Ishikawa (cell line): ENCODE results near the gene NDUFV2.

Experiments
- CEBPB ChIP-seq: IDR thresholded peaks from 2 replicates; pipeline ENCODE4 v1.6.1; 2012
- CREB1 ChIP-seq: IDR thresholded peaks from 2 replicates; pipeline ENCODE4 v1.6.1; 2012; ENCODE audit warnings: low read depth
- EGR1 ChIP-seq: IDR thresholded peaks from 2 replicates; pipeline ENCODE4 v1.6.1; 2012
- EP300 ChIP-seq: IDR thresholded peaks from 2 replicates; pipeline ENCODE4 v1.6.1; 2012; ENCODE audit warnings: borderline replicate concordance
- FOXM1 ChIP-seq: IDR thresholded peaks from 2 replicates; pipeline ENCODE4 v1.6.1; 2012; ENCODE audit warnings: low read depth, borderline replicate concordance
- MAX ChIP-seq: IDR thresholded peaks from 2 replicates; pipeline ENCODE4 v1.6.1; 2012
- NFIC ChIP-seq: IDR thresholded peaks from 2 replicates; pipeline ENCODE4 v1.6.1; 2012
- RAD21 ChIP-seq: IDR thresholded peaks from 2 replicates; pipeline ENCODE4 v1.6.1; 2012; ENCODE audit warnings: low read depth
- REST ChIP-seq: IDR thresholded peaks from 2 replicates; pipeline ENCODE4 v1.6.1; 2012; ENCODE audit warnings: low read depth, mild to moderate bottlenecking
- TAF1 ChIP-seq: IDR thresholded peaks from 2 replicates; pipeline ENCODE4 v1.6.1; 2012; ENCODE audit warnings: low read depth, mild to moderate bottlenecking
- TCF12 ChIP-seq: IDR thresholded peaks from 2 replicates; pipeline ENCODE4 v1.6.1; 2012; ENCODE audit warnings: low read depth
- TEAD4 ChIP-seq: IDR thresholded peaks from 2 replicates; pipeline ENCODE4 v1.6.1; 2012
- USF1 ChIP-seq: IDR thresholded peaks from 2 replicates; pipeline ENCODE4 v1.6.1; 2012
- YY1 ChIP-seq: IDR thresholded peaks from 2 replicates; pipeline ENCODE4 v1.6.1; 2012; ENCODE audit warnings: low read depth
- ZBTB7A ChIP-seq: IDR thresholded peaks from 2 replicates; pipeline ENCODE4 v1.6.1; 2012; ENCODE audit warnings: low read depth

NDUFV2 gene

GRCh38 chr18:9106800-9107584 is 4.5 kb downstream of the NDUFV2 start:
- no peak for TF ChIP-seq FOXM1
- no peak for TF ChIP-seq CREB1
- TF ChIP-seq TCF12, result no peak
- TF ChIP-seq TEAD4, result no peak

GRCh38 chr18:9108911-9109310 is 6.4 kb downstream of the NDUFV2 start:
- TF ChIP-seq FOXM1 (no peak), REST (no peak), TAF1 (no peak), ZBTB7A (no peak), MAX (no peak)

DNA sequence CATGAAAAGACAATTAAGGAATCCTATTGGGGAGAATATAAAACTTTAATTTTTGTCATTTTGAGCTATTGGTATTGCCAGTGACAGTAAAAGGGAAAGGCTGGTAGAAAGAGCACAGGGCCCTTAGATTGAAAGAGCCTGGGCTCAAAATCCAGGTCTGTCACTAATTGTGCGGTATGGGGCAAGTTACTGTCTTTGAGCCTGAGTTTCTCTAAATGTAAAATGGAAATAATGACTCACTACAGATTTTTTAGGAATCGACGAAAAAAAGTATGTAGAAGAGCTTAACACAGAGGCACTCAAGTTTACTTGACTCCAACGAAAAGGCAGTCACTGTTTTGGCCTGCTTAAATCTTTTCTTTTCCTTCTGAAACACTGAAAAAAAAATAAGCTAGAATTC is 7.0 kb downstream of the NDUFV2 start:
- TF ChIP-seq CREB1 (no peak), TEAD4 (no peak), MAX (no peak), REST (no peak), ZBTB7A (no peak), YY1 (no peak), TCF12 (no peak), NFIC (no peak), FOXM1 (no peak), TAF1 (no peak), RAD21 (no peak)

DNA sequence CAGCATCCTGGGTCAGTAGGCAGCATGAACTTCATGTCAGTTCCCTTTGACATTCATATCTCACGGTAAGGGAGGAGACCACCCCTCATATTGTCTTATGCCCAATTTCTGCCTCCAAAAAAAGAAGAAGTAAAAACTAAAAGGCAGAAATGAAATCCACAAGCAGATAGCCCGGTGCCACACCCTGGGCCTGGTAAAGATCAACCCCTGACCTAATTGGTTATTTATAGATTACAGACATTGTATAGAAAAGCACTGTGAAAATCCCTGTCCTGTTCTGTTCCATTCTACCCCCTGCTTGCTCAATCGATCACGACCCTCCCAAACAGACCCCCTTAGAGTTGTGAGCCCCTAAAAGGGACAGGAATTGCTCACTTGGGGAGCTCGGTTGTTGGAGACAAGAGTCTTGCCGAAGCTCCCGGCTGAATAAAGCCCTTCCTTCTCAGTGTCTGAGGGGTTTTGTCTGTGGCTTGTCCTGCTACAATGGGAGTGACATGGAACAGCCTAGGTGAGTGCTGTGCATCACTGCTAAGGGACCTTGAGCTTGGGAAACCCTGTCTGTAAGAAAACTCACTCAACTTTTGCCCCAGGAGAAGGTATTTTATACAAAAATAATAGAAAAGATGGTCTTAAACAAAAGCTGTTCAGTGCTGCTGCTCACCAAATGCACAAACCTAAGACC is 11.1 kb downstream of the NDUFV2 start:
- no peak for TF ChIP-seq NFIC
- TF ChIP-seq TEAD4, result no peak
- TF ChIP-seq CEBPB, result no peak
- no peak for TF ChIP-seq CREB1
- TF ChIP-seq REST, result no peak
- TF ChIP-seq EGR1, result no peak
- TF ChIP-seq USF1, result no peak
- TF ChIP-seq RAD21, result no peak
- no peak for TF ChIP-seq MAX
- no peak for TF ChIP-seq YY1
- TF ChIP-seq EP300, result no peak
- TF ChIP-seq ZBTB7A, result no peak
- no peak for TF ChIP-seq TAF1
- no peak for TF ChIP-seq FOXM1
- no peak for TF ChIP-seq TCF12

GRCh38 chr18:9115984-9116383 is 13.5 kb downstream of the NDUFV2 start:
- TF ChIP-seq CREB1, result no peak
- TF ChIP-seq CEBPB, result no peak
- no peak for TF ChIP-seq RAD21
- TF ChIP-seq FOXM1, result no peak
- no peak for TF ChIP-seq EP300
- no peak for TF ChIP-seq REST
- no peak for TF ChIP-seq NFIC
- no peak for TF ChIP-seq MAX
